Testis (tissue), 2 donors: ENCODE data around the gene SLC6A6.

Experiments used
- CTCF ChIP-seq, 3 experiments: fragments of 450-650 bp in 2 of 3; fragments of 200-600 bp in 1 of 3; sonication (generic) in 1 of 3; IDR thresholded peaks; one replicate each; pipeline ENCODE4 v1.5.1; 2016 to 2019; ENCODE audit warnings: antibody characterized with exemption in 3 of 3, mild to moderate bottlenecking in 2 of 3, moderate library complexity in 1 of 3
- POLR2A ChIP-seq: fragments of 450-650 bp; IDR thresholded peaks from one replicate; pipeline ENCODE4 v1.6.1; 2017; ENCODE audit warnings: antibody characterized with exemption, mild to moderate bottlenecking, moderate library complexity

- TF ChIP-seq POLR2A (no peak), CTCF (IDR thresholded peaks at IDR 0.05) (no peak)
Observed at GRCh38 chr3:14422016-14422963, 19.9 kb downstream of the SLC6A6 start.
